Stomach smooth muscle (tissue), 2 donors: Measurements from ENCODE around the gene UQCR11.

ENCODE experiments used
- H3K27ac ChIP-seq: one replicate; pipeline ENCODE4 v1.7.0; 2013; ENCODE audit warnings: mild to moderate bottlenecking, low read length, inconsistent platforms
- H3K27me3 ChIP-seq, 2 donors: one replicate each; pipeline ENCODE4 v1.7.0; 2013; ENCODE audit warnings: low read length in 2 of 2; ENCODE audit not compliant: insufficient read depth in 2 of 2, control insufficient read depth in 1 of 2
- H3K36me3 ChIP-seq, 2 donors: one replicate each; pipeline ENCODE4 v1.7.0; 2013; ENCODE audit warnings: low read length in 2 of 2; ENCODE audit not compliant: control insufficient read depth in 2 of 2, insufficient read depth in 2 of 2
- H3K4me1 ChIP-seq: one replicate; pipeline ENCODE4 v1.7.0; 2013; ENCODE audit warnings: low read length; ENCODE audit not compliant: control insufficient read depth, insufficient read depth
- H3K4me3 ChIP-seq, 2 donors: one replicate each; pipeline ENCODE4 v1.7.0; 2013; ENCODE audit warnings: low read length in 2 of 2
- H3K9ac ChIP-seq, 2 donors: one replicate each; pipeline ENCODE4 v1.7.0; 2013; ENCODE audit warnings: low read length in 2 of 2, mild to moderate bottlenecking in 1 of 2
- H3K9me3 ChIP-seq, 2 donors: one replicate each; pipeline ENCODE4 v1.7.0; 2013; ENCODE audit warnings: low read length in 2 of 2; ENCODE audit not compliant: control insufficient read depth in 2 of 2
- donor health status: healthy.
- donor health status: Pancreatic carcinoma.

The UQCR11 gene

GRCh38 chr19:1602091-1602707 is 3.1 kb downstream of the UQCR11 start:
- Histone ChIP-seq H3K4me1 (peaks cover 33% of the 10 kb centered on the region), H3K4me3 (no peak overlapping the region), H3K9me3 (no peaks in the 10 kb centered on the region), H3K27me3 (no peaks in the 10 kb centered on the region), H3K27ac (no peak overlapping the region), H3K36me3 (peaks cover 14 to 19% of the 10 kb centered on the region in 2 donors), H3K9ac (no peak overlapping the region)

GRCh38 chr19:1601613-1602064 is 3.6 kb downstream of the UQCR11 start:
- no peak overlapping the region for H3K9ac ChIP-seq
- H3K27ac ChIP-seq = no peak overlapping the region
- peaks cover 15 to 23% of the 10 kb centered on the region in 2 donors for H3K36me3 ChIP-seq
- H3K4me3 ChIP-seq = no peak overlapping the region
- no peaks in the 10 kb centered on the region for H3K9me3 ChIP-seq
- peaks cover 33% of the 10 kb centered on the region for H3K4me1 ChIP-seq
- H3K27me3 ChIP-seq = no peaks in the 10 kb centered on the region

GRCh38 chr19:1599460-1599846 is 5.8 kb downstream of the UQCR11 start:
- Histone ChIP-seq H3K36me3 (peaks cover 15 to 26% of the 10 kb centered on the region in 2 donors), H3K27ac (no peak overlapping the region), H3K9ac (no peak overlapping the region), H3K4me3 (no peak overlapping the region), H3K27me3 (no peaks in the 10 kb centered on the region), H3K4me1 (peaks cover 17% of the 10 kb centered on the region), H3K9me3 (no peaks in the 10 kb centered on the region)

GRCh38 chr19:1598777-1599459 is 6.3 kb downstream of the UQCR11 start:
- no peak overlapping the region for H3K9ac ChIP-seq
- no peak overlapping the region for H3K27ac ChIP-seq
- no peak overlapping the region for H3K4me3 ChIP-seq
- peaks cover 15 to 27% of the 10 kb centered on the region in 2 donors for H3K36me3 ChIP-seq
- peaks cover 12% of the 10 kb centered on the region for H3K4me1 ChIP-seq
- H3K9me3 ChIP-seq = no peaks in the 10 kb centered on the region
- no peaks in the 10 kb centered on the region for H3K27me3 ChIP-seq

GRCh38 chr19:1593501-1593772 is 11.8 kb downstream of the UQCR11 start:
- no peaks in the 10 kb centered on the region for H3K27me3 ChIP-seq
- peak overlapping the region in 1 of 2 donors; percentile 69 for H3K9ac ChIP-seq
- H3K4me1 ChIP-seq = peaks cover 23% of the 10 kb centered on the region
- H3K27ac ChIP-seq = no peak overlapping the region
- H3K4me3 ChIP-seq = peak overlapping the region; percentile 76 to 81
- H3K36me3 ChIP-seq = peaks cover 11 to 19% of the 10 kb centered on the region in 2 donors
- no peaks in the 10 kb centered on the region for H3K9me3 ChIP-seq

- Histone ChIP-seq H3K9me3 (no peaks in the 10 kb centered on the region), H3K4me3 (peak within 1 kb of the TSS; percentile 81 to 92), H3K9ac (peak within 1 kb of the TSS; percentile 84 to 86), H3K36me3 (peaks cover 8 to 15% of the 10 kb centered on the region in 2 donors), H3K27ac (peak within 1 kb of the TSS; percentile 69), H3K27me3 (no peaks in the 10 kb centered on the region), H3K4me1 (peaks cover 23% of the 10 kb centered on the region)
Measured at GRCh38 chr19:1592755-1593500, 12.3 kb downstream of the UQCR11 start, which contains the start of gene MBD3. Gene MBD3 (minus strand): TSS chr19:1592865. CDS start chr19:1592631, 234 bp downstream.

- Histone ChIP-seq H3K36me3 (peaks cover under 1 to 8% of the 10 kb centered on the region in 2 donors), H3K4me3 (peak overlapping the region; percentile 81 to 92), H3K9ac (peak overlapping the region; percentile 84 to 86), H3K27ac (peak overlapping the region; percentile 69), H3K27me3 (no peaks in the 10 kb centered on the region), H3K4me1 (peaks cover 23% of the 10 kb centered on the region), H3K9me3 (no peaks in the 10 kb centered on the region)
Measured at GRCh38 chr19:1592024-1592754, 13.1 kb downstream of the UQCR11 start.

- Histone ChIP-seq H3K36me3 (peaks cover 0 to 5% of the 10 kb centered on the region in 2 donors), H3K27me3 (no peaks in the 10 kb centered on the region), H3K4me3 (peak overlapping the region; percentile 81 to 92), H3K9me3 (no peaks in the 10 kb centered on the region), H3K4me1 (peaks cover 23% of the 10 kb centered on the region), H3K27ac (peak overlapping the region; percentile 69), H3K9ac (peak overlapping the region; percentile 84 to 86)
Measured at GRCh38 chr19:1591421-1592023, 13.7 kb downstream of the UQCR11 start.

- Histone ChIP-seq H3K4me3 (peak overlapping the region; percentile 81 to 92), H3K9ac (peak overlapping the region; percentile 55 to 86), H3K9me3 (no peaks in the 10 kb centered on the region), H3K36me3 (peaks cover 0 to 6% of the 10 kb centered on the region in 2 donors), H3K27me3 (no peaks in the 10 kb centered on the region), H3K27ac (no peak overlapping the region), H3K4me1 (peaks cover 23% of the 10 kb centered on the region)
Measured at GRCh38 chr19:1590641-1591397, 14.4 kb downstream of the UQCR11 start.
